ENCODE data around the gene KIAA1143.

The KIAA1143 gene

GRCh38 chr3:44712455-44713075 lies 48.9 kb downstream of the KIAA1143 start, which contains the start of gene ZNF502:
TSS of gene ZNF502 (plus strand) at chr3:44712660. CDS start at chr3:44720262, 7,602 bp downstream.
- Histone ChIP-seq H3K4me3 (no peak within 1 kb of the TSS), H3K9me3 (ENCODE audit: low read depth, low read length) (no peaks in the 10 kb centered on the region), H3K27ac (no peak within 1 kb of the TSS), H3K36me3 (ENCODE audit: insufficient read depth, low read length) (no peaks in the 10 kb centered on the region), H3K9ac (ENCODE audit: insufficient read length) (no peak within 1 kb of the TSS)
- TF ChIP-seq EZH2 (IDR thresholded peaks at IDR 0.05) (no peak), POLR2AphosphoS5 (IDR thresholded peaks at IDR 0.05; ENCODE audit: borderline replicate concordance, low read depth, low read length) (no peak), FOXP2 (optimal IDR thresholded peaks at IDR 0.05; ENCODE audit: control extremely low read depth, extremely low read length, insufficient read depth) (no peak)
- DNase-seq (ENCODE audit: low read depth, low spot score) = no peak

Data from SK-N-MC (cell line).